NCI-H82 treated with DMSO at 0.1 percent for 48 hours (cell line): ENCODE measurements around the gene DCTN5.

Experiments
- DNase-seq: peaks from one replicate; lab custom pipeline; 2025; ENCODE audit not compliant: unreplicated experiment; lab: John Stamatoyannopoulos, UW

DCTN5 gene

GRCh38 chr16:23726710-23727109 is 85.4 kb downstream of the DCTN5 start:
- DNase-seq: no peak
